ENCODE data around the gene FAM185A.
A peak's percentile ranks its signal among the peaks of the same experiment; 100 is the strongest.
"Not testable (repeated sequence)": the region's sequence is repeated elsewhere in the genome, so short reads cannot be mapped to it uniquely, and the experiment has no call there.

Gene FAM185A

DNA sequence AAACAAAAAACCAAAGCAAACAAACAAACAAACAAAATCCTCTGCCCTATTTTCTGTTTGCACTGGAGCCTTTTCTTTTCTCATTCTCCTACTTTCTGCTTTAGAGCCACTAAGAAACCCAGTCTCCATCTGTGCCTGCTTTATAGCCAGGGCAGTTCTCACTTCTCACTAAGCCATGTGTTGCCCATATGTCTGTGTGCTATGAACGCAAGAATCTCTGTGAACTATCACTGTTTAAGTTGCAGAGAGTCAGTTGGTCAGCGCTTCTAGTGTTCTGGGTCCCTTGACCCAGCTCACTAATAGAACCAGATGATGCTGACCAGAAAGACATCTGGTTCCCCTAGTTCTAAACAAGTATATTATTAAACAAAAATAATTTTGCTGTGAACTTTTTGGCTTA, 81.4 kb downstream of the FAM185A start:
- no peak for DNase-seq (ENCODE audit: low spot score)

GRCh38 chr7:102832674-102833073, 83.9 kb downstream of the FAM185A start:
- DNase-seq (ENCODE audit: low spot score), result no peak

- DNase-seq (ENCODE audit: low spot score), result no peak
Observed at GRCh38 chr7:102833343-102833742, 84.5 kb downstream of the FAM185A start.

GRCh38 chr7:102834466-102834865, 85.7 kb downstream of the FAM185A start:
- no peak for DNase-seq (ENCODE audit: low spot score)

DNA sequence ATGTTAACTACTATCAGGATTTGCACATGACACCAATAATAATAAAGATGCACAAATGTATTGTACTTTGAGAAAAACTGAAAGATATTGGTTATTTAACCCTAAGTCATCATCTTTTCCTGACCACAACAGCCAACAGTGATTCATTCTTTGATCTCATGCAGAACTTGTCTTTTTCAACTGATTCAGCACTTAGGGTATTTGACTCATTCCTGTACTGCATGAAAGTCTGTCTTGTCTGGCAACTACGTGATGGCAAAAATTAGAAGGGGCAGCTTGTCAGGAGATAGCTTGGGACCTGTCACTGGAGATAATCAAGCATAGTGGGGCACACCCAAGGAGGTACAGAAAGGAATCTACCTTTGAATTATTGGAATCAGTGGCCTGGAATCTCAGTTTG, 86.2 kb downstream of the FAM185A start:
- no peak for DNase-seq (ENCODE audit: low spot score)

- no peak for DNase-seq (ENCODE audit: low spot score)
Observed at GRCh38 chr7:102836191-102836919, 87.6 kb downstream of the FAM185A start.

- no peak for DNase-seq (ENCODE audit: low spot score)
Observed at GRCh38 chr7:102836977-102837376, 88.2 kb downstream of the FAM185A start.

- DNase-seq (ENCODE audit: low spot score), result no peak
Observed at GRCh38 chr7:102837802-102838201, 89.0 kb downstream of the FAM185A start.

DNA sequence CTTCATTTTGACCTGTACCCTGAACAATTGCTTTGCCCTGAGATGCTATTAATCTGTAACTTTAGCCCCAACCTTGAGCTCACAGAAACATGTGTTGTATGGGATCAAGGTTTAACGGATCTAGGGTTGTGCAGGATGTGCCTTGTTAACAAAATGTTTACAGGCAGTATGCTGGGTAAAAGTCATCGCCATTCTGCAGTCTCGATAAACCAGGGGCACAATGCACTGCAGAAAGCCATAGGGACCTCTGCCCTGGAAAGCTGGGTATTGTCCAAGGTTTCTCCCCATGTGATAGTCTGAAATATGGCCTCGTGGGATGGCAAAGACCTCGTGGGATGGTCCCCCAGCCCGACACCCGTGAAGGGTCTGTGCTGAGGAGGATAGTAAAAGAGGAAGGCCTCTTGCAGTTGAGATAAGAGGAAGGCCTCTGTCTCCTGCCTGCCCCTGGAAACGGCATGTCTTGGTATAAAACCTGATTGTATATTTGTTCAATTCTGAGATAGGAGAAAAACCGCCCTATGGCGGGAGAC, 89.8 kb downstream of the FAM185A start:
- not testable (repeated sequence) for DNase-seq (ENCODE audit: low spot score)

- no peak for DNase-seq (ENCODE audit: low spot score)
Observed at GRCh38 chr7:102840404-102840803, 91.6 kb downstream of the FAM185A start.

DNA sequence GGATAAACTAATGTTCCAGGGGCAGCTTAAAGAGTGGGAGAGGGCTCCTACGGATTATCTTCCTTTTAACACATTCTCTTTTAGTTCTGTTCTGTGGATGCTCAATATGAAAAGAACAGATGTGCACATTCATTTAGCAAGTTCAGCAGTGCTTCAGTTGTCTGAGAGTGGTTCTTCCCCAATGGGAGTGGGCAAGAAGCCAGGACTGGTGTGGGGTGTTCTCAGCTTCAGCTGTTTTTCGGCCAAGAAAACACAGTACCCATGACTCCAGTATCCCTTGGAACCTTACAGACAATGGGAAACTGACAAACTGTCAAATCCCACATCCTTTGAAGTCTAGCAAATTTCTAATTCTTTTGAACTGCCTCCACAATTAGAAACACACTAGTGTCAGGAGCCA, 92.5 kb downstream of the FAM185A start:
- DNase-seq (ENCODE audit: low spot score), result peak; percentile 36

DNA sequence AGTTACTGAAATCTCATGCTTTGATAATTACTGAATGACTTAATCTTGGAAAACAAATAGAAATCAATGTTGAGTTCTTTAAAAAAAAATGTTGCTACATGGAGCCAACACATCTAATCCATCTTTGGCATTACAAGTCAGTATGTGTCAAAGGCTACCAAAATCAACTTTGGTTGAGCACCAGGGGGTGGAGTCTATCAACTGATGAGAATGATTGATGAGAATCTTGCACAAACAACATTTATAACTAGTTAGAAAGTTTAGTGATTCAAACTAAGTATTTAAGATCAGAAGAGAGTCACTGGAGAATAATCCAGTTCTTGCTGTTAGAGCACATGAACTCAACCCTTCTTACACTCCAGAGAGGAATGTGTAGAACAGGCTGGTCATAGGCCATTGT, 93.5 kb downstream of the FAM185A start:
- no peak for DNase-seq (ENCODE audit: low spot score)

- DNase-seq (ENCODE audit: low spot score), result no peak
Observed at GRCh38 chr7:102843850-102844249, 95.1 kb downstream of the FAM185A start.

GRCh38 chr7:102845346-102845745, 96.5 kb downstream of the FAM185A start:
- no peak for DNase-seq (ENCODE audit: low spot score)

DNA sequence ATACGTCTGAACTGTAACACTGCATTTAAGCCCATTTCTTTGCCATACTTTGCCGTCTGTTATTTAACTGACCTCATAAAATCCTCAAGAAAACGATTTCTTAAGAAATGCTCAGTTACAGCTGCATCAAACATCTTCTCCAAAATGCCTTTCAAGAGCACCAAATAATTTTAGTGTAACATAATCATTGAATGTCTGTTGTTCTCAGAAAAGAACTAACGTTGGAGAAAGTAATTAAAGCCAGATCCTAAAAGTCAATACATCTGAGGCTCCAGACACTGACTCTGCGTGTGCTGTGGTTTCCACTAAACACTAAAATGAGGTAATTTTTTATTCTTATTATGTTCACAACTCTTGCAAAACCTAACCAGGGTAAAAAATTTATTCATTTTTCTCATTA, 100.3 kb downstream of the FAM185A start:
- DNase-seq (ENCODE audit: low spot score), result no peak

- DNase-seq (ENCODE audit: low spot score), result no peak
Observed at GRCh38 chr7:102849538-102849937, 100.7 kb downstream of the FAM185A start.

DNA sequence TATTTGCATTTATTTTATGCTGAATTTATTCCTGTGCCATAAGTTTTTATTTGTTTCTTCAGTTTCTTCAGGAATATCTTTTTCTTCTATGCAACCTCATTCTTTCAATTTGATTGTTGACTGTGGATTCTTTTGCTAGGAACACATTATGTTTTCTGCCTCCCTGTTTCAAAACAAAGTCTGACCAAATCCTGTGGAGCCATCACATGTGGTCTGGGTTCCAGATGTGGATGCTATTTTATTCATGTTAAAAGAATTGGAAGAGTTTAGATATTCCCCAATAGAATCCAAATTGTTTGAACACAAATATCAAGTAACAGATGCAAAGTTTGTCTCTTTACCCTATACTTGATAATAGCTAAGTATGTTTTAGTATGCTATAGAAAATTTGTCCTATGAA, 107.2 kb downstream of the FAM185A start:
- DNase-seq (ENCODE audit: low spot score), result no peak
